HG03521 (cell line): ENCODE measurements around the gene TMEM131.
A peak's percentile ranks its signal among the peaks of the same experiment; 100 is the strongest.
"Not testable (repeated sequence)": the region's sequence is repeated elsewhere in the genome, so short reads cannot be mapped to it uniquely, and the experiment has no call there.

Experiments used
- ATAC-seq: cut with Tn5 transposase; IDR thresholded peaks from one replicate; pipeline ENCODE4 v1.9.1; 2021; ENCODE audit warnings: mild to moderate bottlenecking, moderate library complexity; ENCODE audit not compliant: unreplicated experiment

The TMEM131 gene

GRCh38 chr2:98025481-98026037, 29.8 kb upstream of the TMEM131 start:
- no peak for ATAC-seq

GRCh38 chr2:98022067-98022466, 26.3 kb upstream of the TMEM131 start:
- not testable (repeated sequence) for ATAC-seq

GRCh38 chr2:98020992-98021713, 25.4 kb upstream of the TMEM131 start:
- ATAC-seq = no peak

GRCh38 chr2:98020516-98020915, 24.8 kb upstream of the TMEM131 start:
- ATAC-seq = no peak

- no peak for ATAC-seq
These were observed 21.3 kb upstream of the TMEM131 start for GRCh38 chr2:98016908-98017670.

- ATAC-seq = no peak
These were observed 19.9 kb upstream of the TMEM131 start for GRCh38 chr2:98015671-98016070.

GRCh38 chr2:98014379-98014778, 18.6 kb upstream of the TMEM131 start:
- ATAC-seq = no peak

- ATAC-seq = no peak
These were observed 17.8 kb upstream of the TMEM131 start for GRCh38 chr2:98013407-98014042.

GRCh38 chr2:98012561-98012991, 16.8 kb upstream of the TMEM131 start:
- ATAC-seq = peak; percentile 76

- ATAC-seq = no peak
These were observed 14.4 kb upstream of the TMEM131 start for GRCh38 chr2:98009887-98010760.

- no peak for ATAC-seq
These were observed 12.7 kb upstream of the TMEM131 start for GRCh38 chr2:98008415-98008814.

- no peak for ATAC-seq
These were observed 10.6 kb upstream of the TMEM131 start for GRCh38 chr2:98006378-98006777.

- ATAC-seq = no peak
These were observed 8.9 kb upstream of the TMEM131 start for GRCh38 chr2:98004613-98005012.

GRCh38 chr2:98004047-98004446, 8.3 kb upstream of the TMEM131 start:
- ATAC-seq = no peak

- ATAC-seq = no peak
These were observed 3.8 kb upstream of the TMEM131 start for GRCh38 chr2:97999536-97999935.

GRCh38 chr2:97998431-97999005, 2.8 kb upstream of the TMEM131 start:
- no peak for ATAC-seq

- ATAC-seq = no peak
These were observed 2.1 kb upstream of the TMEM131 start for GRCh38 chr2:97997784-97998392.

GRCh38 chr2:97996679-97997078, 931 bp upstream of the TMEM131 start:
- no peak for ATAC-seq

- peak; percentile 35 for ATAC-seq
These were observed 568 bp downstream of the TMEM131 start for GRCh38 chr2:97995026-97995733.
